Left ventricle myocardium superior (tissue), 1 donor: Measurements from ENCODE around the gene ZNF71. TPM values are rescaled to one million over a fixed set of nuclear protein-coding genes. Genes with fewer than 3 reads are reported as not detected.

ENCODE experiments used
- ATAC-seq: fragments of 200-7000 bp; cut with Tn5 transposase; one replicate; pipeline ENCODE4 v1.9.1; 2020; ENCODE audit warnings: mild to moderate bottlenecking, moderate library complexity
- DNase-seq: peaks from one replicate; pipeline ENCODE4 v3.0.0-alpha.2; 2020
- intact Hi-C: fragments of 100-400 bp; cut with micrococcal nuclease; formaldehyde crosslinking; loops from one replicate; pipeline ENCODE4 v1.11.0; 2022
- long read RNA-seq: library from polyadenylated mRNA; unstranded; transcript quantifications from one replicate; pipeline ENCODE4 v2.0.0, GENCODE V29; 2021
- total RNA-seq: library from RNA; stranded (reverse); fragmentation: NEBNext Ultra II Directional; extraction: Animal tissue kit (Norgen Biotek cat#: 25700); gene quantifications from one replicate; pipeline ENCODE4 v1.2.1, GENCODE V29; 2021
- donor health status: DM: no; HTN: yes; CAD: no; lungs with severe emphysema.

Gene ZNF71
- total RNA-seq: 6.6 TPM
- long read RNA-seq, full-length matches to known transcripts: 12 of 20 reads
- long read RNA-seq, partial matches to known transcripts: 0 of 20 reads
- long read RNA-seq, other reads (novel, unspliced or antisense): 8 of 20 reads

DNA sequence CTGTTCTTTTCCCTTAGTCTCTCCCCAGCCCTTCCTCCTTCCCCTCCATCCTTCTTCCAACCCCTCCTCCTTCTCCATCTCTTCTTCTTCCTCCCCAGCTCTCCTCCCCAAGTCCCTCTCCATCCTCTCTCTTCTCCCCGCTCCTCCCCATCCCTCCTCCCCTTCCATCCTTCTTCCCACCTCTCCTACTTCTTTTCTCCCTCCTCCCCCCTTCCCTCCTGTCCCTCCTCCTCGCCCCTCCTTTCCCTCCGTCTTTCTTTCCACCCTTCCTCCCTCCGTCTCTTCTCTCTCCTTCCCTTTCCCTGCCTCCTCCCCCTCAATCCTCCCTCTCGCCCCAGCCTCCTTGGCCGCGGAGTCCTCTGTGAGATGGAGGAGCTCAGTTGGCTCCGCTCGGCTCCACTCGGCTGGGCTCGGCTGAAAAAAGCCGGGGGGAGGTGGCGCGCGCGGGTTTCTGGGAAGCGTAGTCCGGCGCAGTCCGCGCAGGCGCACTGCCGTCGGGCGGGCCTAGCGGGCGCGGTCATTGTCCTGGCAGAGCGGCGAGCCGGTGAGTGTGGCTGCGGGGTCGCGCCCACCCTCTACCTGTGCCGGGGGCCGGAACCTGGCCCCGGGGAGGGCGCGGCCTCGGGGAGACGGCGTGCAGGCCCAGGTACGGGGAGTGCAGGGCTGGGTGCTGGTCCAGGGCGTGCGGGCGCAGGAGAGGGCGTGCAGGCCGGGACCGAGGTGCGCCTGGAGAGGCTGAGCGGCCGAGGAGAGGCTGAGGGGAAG, at the start of gene ZNF71:
ZNF71 (plus strand) TSS at position 520 of the 765 bp plus-strand sequence. CDS start 6,257 bp downstream, outside the sequence.
- ATAC-seq (peak; percentile 99), DNase-seq (peak; percentile 95)
- intact Hi-C loops: no loop called here

DNA sequence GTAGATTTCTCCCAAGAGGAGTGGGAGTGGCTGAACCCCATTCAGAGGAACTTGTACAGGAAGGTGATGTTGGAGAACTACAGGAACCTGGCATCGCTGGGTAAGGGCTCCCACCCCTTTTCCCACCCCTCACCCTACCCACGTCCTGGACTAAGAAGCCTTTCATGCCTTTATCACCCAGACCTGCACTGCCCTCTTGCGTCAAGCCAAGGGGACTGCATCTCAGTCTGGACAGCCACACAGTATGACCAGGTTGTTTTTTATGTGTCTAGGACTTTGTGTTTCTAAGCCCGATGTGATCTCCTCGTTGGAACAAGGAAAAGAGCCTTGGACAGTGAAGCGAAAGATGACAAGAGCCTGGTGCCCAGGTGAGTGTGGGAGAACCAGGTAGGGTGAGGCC, 47.6 kb upstream of the ZNF71 start:
- DNase-seq (no peak), ATAC-seq (no peak)

DNA sequence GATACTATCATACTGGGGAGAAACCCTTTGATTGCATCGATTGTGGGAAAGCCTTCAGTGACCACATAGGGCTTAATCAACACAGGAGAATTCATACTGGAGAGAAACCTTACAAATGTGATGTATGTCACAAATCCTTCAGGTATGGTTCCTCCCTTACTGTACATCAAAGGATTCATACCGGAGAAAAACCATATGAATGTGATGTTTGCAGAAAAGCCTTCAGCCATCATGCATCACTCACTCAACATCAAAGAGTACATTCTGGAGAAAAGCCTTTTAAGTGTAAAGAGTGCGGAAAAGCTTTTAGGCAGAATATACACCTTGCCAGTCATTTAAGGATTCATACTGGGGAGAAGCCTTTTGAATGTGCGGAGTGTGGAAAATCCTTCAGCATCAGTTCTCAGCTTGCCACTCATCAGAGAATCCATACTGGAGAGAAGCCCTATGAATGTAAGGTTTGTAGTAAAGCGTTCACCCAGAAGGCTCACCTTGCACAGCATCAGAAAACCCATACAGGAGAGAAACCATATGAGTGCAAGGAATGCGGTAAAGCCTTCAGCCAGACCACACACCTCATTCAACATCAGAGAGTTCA, 40.7 kb upstream of the ZNF71 start:
- intact Hi-C loops: no loop called here
- ATAC-seq (no peak), DNase-seq (no peak)

More for the DNA sequence above, 47.6 kb upstream of the ZNF71 start:
- intact Hi-C loops: no loop called here

DNA sequence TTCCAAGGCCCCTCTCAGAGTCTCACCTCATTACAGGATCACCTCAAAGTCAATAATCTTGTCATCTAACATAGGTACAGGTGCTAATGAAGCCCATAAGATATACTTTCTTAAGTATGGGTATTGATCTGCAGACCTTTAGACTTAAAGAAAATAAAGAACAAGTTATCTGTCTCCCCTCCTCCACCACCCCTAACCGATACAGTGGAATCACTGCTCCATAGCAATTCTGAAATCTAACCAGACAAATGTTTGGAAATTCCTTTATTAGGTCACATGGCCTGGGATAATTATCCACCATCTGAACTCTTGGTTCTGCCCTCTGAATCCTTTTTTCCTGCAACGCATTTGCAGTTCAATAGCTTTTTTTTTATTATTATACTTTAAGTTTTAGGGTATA, 32.3 kb upstream of the ZNF71 start:
- intact Hi-C loops: no loop called here
- ATAC-seq: no peak

DNA sequence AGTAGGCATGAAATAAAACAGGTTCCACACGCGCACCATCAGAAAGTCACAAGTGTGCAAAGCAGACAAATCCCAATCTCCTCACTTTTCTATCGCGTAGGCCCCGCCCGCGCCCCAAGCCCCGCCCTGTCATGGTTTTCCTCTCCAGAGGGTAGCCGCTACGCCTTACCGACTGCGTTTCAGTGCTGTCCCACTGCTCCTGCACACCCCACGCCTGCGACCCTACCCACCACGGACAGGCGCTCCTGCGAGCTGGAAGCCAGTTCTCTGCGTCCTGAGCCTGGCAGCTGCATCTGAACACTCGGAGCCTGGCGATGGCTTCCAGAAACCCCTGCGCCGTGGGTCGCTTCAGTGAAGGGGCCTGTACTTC, 28.2 kb upstream of the ZNF71 start:
- peak; percentile 77 for DNase-seq
- intact Hi-C loops: no loop called here
- peak; percentile 75 for ATAC-seq

More for the DNA sequence above, 32.3 kb upstream of the ZNF71 start:
- DNase-seq: no peak

DNA sequence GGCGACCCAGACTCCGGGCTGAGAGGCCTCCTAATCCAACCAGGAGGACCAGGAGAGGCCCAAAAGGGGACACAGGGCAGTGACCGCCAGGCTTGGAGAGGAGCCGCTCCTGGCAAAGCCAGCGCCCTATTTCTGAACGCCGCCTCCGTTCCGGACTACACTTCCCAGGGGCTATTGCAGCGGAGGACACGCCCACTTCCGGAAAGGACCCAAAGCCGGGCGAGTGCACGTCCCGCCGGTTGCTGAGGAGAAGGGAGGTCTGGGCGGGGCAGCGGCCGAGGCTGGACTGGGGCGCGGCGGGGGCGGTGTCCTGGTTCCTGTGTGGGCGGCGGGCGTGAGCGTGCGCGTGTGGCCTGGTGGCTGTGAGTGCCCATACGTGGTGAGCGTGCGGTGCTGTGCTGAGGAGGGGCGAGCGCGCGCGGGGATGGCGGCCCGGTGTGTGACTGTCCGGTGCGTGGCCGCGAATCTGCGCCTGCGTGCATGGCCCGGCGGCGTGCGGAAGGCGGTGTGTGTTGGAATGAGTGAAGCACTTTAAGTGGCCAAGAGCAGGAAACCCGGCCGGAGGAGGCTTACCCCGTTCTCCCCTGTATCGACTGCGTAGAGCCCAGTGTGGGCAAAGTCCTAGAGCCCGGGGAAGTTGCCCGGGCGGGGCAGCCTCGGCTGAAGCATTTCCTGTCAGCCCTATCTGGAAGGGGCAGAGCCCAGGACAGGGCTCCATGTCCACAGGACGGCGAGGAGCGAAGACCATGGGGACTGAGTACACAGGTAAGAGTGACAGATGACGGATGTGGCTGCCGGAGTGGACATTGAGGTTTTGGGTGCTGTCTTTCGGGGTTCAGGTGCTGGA, 27.6 kb upstream of the ZNF71 start, which contains the start of gene ZNF470:
ZNF470 (plus strand) TSS at position 195 of the 847 bp plus-strand sequence. CDS start 2,844 bp downstream, outside the sequence.
- ATAC-seq (peak; percentile 100), DNase-seq (peak; percentile 96)
- intact Hi-C loops: no loop called here

DNA sequence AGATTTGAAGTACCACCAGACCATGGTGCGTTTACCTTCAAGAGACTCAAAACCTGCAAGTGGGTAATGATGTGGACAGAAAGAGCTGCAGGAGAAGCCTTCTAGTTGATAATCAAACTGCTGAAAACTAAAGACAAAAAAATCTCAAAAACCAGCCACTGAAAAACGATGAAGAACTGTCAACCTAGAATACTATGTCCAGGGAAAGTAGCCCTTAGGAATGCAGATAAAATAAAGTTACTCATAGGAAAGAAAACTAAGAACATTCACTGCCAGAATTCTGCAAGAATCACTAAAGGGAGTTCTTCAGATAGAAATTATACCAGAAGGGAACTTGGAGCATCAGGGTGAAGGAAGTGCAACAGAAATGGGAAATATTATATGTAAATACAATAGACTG, 22.5 kb upstream of the ZNF71 start:
- ATAC-seq: no peak

DNA sequence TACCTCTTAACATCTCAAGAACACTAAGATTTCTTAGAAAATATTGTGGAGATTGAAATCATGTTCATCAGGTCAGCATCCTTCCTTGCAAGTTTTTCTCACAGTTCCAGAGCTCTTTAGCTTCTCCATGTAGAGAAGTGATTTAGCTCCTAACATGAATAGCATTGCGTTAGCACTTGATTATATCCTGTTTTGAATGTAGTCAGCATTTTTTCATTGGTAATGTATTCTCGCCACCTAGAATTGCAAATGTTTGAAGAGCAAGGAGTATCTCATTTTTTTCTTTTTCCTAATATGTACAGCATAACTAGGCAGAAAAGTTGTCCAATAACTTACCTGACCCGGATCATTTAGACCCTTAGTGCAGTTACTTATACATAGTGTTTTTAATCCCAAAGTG, 21.2 kb upstream of the ZNF71 start:
- no peak for ATAC-seq
- intact Hi-C loops: no loop called here
- DNase-seq: no peak

More for the DNA sequence above, 22.5 kb upstream of the ZNF71 start:
- intact Hi-C loops: no loop called here
- DNase-seq: no peak

DNA sequence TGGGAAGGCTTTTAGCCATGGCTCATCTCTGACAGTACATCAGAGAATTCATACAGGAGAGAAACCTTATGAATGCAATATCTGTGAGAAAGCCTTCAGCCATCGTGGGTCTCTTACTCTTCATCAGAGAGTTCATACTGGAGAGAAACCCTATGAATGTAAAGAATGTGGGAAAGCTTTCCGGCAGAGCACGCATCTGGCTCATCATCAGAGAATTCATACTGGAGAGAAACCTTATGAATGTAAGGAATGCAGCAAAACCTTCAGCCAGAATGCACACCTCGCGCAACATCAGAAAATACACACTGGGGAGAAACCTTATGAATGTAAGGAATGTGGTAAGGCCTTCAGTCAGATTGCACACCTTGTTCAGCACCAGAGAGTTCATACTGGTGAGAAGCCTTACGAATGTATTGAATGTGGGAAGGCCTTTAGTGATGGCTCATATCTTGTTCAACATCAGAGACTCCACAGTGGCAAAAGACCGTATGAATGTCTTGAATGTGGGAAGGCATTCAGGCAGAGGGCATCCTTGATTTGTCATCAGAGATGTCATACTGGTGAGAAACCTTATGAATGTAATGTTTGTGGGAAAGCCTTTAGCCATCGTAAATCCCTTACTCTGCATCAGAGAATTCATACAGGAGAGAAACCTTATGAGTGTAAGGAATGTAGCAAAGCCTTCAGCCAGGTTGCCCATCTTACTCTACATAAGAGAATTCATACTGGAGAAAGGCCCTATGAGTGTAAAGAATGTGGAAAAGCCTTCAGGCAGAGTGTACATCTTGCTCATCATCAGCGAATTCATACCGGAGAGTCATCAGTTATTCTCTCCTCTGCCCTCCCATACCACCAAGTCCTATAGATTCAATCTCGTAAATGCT, 17.1 kb upstream of the ZNF71 start:
- intact Hi-C loops: no loop called here
- DNase-seq (no peak), ATAC-seq (no peak)

DNA sequence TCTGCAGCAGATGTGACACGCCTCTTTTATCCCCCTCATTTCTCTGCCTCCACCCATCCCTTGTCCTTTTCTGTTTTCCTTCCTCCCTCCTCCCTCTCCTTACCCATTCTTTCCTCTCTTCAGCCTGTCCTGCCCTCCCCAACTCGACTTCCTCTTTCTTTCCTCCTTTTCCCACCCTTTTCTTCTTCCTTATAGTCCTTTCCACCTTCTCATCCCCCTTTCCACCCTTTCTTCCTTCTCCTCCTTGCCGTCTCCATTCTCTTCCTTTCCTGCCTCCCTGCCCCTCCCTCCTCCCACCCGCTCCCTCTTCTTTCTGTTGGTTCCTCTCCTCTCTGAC, 688 bp upstream of the ZNF71 start:
- no peak for DNase-seq

DNA sequence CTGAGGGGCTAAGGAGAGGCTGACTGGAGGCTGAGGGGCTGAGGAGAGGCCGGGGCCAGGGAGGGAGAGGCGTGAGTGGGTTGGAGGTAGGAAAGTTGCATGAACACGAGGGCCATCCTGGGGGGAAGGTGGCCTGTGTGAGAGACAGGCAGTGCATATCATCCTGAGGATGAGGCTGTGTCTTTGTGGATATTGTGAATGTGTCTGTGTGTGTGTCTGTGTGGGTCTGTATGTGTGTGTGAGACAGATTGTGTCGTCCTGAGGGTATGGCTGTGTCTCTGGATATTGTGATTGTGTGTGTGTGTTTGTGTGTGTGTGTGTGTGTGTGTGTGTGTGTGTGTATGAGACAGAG, 422 bp downstream of the ZNF71 start:
- intact Hi-C loops: no loop called here
- ATAC-seq: peak; percentile 39
- no peak for DNase-seq

More for the DNA sequence above, 688 bp upstream of the ZNF71 start:
- intact Hi-C loops: no loop called here
- no peak for ATAC-seq

DNA sequence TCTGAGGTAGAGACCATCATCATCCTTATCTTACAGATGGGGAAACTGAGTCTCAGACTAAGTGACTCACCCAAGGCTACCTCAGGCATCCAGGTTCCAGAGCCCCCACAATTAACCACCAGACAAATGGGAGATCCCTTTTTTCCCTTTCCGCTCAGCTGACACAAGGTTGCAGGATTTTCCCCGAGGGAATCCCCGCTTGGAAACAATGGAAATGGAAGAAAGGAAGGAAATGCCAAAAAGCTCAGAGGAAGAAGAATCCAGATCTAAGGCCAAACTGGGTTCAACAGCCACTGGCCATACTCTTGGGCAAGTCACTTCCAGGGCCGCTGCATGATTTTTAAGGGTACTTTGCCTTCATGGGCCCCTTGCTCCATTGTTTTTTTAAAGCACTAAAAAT, 1.6 kb downstream of the ZNF71 start:
- DNase-seq: no peak
- intact Hi-C loops: no loop called here
- no peak for ATAC-seq

DNA sequence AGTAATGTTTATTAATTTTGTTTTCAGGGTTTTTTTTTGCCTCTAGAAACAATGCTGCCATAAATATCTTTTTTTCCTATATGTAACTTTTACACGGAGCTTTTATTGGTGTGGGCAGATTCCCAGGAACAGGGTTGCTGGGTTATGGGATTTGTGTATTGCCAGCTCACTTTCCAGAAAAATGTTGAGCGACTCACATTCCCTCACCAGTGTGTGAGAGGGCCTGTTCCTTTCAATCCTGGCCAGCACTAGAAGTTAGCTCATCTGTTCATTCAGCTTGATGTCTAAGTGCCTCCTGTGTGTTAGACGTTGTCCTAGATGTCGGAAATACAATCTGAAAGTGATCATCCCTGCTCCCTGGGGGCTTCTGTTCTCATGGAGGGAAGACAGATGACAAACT, 2.6 kb downstream of the ZNF71 start:
- intact Hi-C loops: no loop called here
- ATAC-seq (no peak), DNase-seq (no peak)

DNA sequence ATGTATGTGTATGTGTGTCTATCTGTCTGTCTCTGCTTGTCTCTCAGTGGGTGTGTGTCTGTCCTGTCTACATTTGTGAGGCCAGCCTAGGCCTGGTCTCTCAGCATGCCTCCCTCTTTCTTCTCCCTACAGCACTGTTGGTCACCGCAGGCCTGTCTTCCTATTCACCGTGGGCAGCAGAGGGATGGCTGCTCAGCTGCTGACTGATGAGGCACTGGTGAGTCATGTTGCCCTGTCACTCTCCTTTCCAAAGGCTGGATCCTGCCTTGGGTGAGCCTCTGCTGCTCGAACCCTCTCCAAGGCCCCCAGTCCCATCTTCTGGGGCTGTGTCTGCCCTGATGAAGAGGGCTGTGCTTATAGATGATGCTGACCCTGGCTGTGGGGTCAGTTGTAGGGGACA, 6.3 kb downstream of the ZNF71 start:
- intact Hi-C loops: no loop called here
- no peak for DNase-seq
- ATAC-seq: no peak

DNA sequence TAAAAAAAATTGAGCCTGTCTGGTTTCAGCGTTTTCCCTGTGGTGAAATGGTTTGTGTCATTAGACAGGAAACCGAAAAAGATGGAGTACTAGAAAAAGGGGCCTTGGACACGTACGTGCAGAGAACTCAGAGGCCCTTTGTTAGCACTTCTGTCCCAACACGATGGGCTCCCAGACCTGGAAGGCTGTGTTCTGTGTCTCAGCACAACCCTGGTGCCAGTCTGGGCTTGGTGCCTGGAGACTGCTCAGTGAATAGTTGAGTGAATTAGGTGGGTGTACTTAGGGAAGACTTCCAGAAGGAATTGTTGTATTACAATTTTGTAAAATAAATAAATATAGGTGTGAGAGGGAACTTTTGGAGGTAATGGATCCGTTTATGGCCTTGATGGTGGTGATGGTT, 8.7 kb downstream of the ZNF71 start:
- intact Hi-C loops: no loop called here
- DNase-seq: peak; percentile 39
- ATAC-seq: peak; percentile 71

DNA sequence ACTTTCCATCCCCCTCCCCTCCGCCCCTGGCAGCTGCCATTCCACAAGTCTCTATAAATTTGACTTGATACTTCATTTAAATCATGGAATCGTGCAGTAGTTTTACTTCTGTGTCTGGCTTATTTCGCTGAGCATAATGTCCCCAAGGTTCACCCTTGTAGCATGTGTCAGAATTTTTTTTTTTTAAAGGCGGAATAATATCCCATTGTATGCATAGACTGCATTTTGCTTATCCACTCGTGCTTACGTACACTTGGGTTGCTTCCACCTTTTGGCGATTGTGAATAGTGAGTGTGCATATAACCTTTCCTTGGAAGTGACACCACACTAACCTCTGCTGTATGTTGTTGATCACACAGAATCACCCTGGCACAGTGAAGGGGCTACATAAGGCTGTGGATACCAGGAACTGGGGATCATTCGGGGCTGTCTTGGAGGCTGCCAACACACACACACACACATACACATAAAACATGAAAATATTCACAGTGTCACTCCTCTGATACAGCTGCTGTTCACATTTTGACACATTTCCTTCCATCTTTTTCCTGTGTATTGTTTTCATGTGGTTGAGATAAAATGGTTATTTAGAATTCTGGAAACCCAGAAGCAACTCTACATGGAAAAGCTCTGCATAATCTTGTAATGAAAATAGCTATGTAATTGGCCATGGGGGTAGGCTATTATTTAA, 13.3 kb downstream of the ZNF71 start:
- ATAC-seq: no peak

DNA sequence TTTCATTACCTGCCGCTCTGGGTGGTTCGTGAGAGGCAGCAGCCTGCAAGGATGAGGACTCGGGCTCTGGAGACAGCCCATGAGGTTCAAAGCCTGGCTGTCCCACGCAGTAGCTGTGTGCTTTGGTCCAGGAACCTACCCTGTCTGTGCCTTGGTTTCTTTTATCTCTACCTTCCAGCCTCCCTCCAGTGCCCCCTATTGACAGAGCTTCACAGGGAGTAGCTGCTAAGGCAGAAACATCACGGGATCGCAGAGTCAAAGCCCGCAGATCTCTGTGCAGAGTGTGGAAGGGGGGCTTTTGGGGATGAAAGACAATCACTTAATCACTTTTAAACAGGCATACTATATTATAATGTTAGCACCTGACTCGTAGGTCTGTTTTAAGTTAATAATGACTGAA, 16.2 kb downstream of the ZNF71 start:
- no peak for ATAC-seq
- intact Hi-C loops: no loop called here
- DNase-seq: no peak

More for the DNA sequence above, 13.3 kb downstream of the ZNF71 start:
- intact Hi-C loops: no loop called here
- no peak for DNase-seq

DNA sequence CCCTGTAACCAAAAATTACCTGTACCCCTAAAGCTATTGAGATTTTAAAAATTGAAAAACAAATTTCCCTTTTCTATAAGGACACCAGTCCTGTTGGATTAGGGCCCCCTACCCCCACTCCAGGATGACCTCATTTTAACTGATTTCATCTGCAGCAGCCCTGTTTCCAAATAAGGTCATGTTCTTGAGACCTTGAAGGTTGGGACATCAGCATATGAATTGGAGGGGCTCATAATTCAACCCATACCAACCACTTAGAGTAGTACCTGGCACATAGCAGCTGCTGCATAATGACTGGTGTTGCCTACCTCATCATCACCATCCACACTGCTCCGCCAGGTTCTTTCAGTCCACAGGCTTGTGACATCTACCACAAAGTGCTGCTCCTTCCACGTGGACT, 17.6 kb downstream of the ZNF71 start:
- no peak for ATAC-seq
- DNase-seq: no peak
- intact Hi-C loops: no loop called here
